Osteoblast (primary cell): ENCODE data around the gene FXYD6. TPM values are rescaled to one million over a fixed set of nuclear protein-coding genes. Genes with fewer than 3 reads are reported as not detected.

Experiments used
- DNase-seq: peaks from one replicate; pipeline ENCODE4 v3.0.0; 2011; ENCODE audit warnings: low spot score, mixed read lengths; ENCODE audit not compliant: insufficient read length; ENCODE audit errors: missing footprints
- H2AFZ ChIP-seq: 2 replicates; pipeline ENCODE4 v1.6.0; 2011; ENCODE audit warnings: mild to moderate bottlenecking, low read length
- H3K27ac ChIP-seq: 2 replicates; pipeline ENCODE4 v1.5.1; 2011; ENCODE audit warnings: mild to moderate bottlenecking, low read depth, low read length, moderate library complexity
- H3K27me3 ChIP-seq: 2 replicates; pipeline ENCODE4 v1.6.0; 2012; ENCODE audit warnings: mild to moderate bottlenecking, control low read depth, inconsistent platforms, low read length, moderate library complexity; ENCODE audit not compliant: insufficient read depth
- H3K36me3 ChIP-seq: 2 replicates; pipeline ENCODE4 v1.5.1; 2011; ENCODE audit warnings: mild to moderate bottlenecking, low read length, control low read depth, moderate library complexity; ENCODE audit not compliant: insufficient read depth
- H3K4me1 ChIP-seq: 2 replicates; pipeline ENCODE4 v1.5.1; 2011; ENCODE audit warnings: mild to moderate bottlenecking, low read length, control low read depth, moderate library complexity; ENCODE audit not compliant: insufficient read depth
- H3K4me2 ChIP-seq: 2 replicates; pipeline ENCODE4 v1.6.0; 2011; ENCODE audit warnings: mild to moderate bottlenecking, low read length; ENCODE audit not compliant: insufficient read depth
- H3K4me3 ChIP-seq: fragments of 200-600 bp; sonication (generic); 3 replicates; pipeline ENCODE4 v1.5.1; 2012; ENCODE audit warnings: mild to moderate bottlenecking, low read length, inconsistent platforms; ENCODE audit not compliant: insufficient read depth
- H3K79me2 ChIP-seq: 2 replicates; pipeline ENCODE4 v1.6.0; 2012; ENCODE audit warnings: mild to moderate bottlenecking, low read length, control low read depth, inconsistent platforms; ENCODE audit not compliant: insufficient read depth
- H3K9me3 ChIP-seq: 2 replicates; pipeline ENCODE4 v1.5.1; 2011; ENCODE audit warnings: low read depth, low read length, control low read depth
- H4K20me1 ChIP-seq: 2 replicates; pipeline ENCODE4 v1.6.0; 2012; ENCODE audit warnings: mild to moderate bottlenecking, low read length, control low read depth; ENCODE audit not compliant: insufficient read depth
- CTCF ChIP-seq: IDR thresholded peaks from 2 replicates; pipeline ENCODE4 v1.5.1; 2011; ENCODE audit warnings: mild to moderate bottlenecking, low read depth, low read length, moderate library complexity; ENCODE audit errors: extremely low read depth
- total RNA-seq: library from RNA; depleted of rRNA; stranded (reverse); fragments of >200 nt; gene quantifications from 2 replicates; pipeline ENCODE4 v1.2.3, GENCODE V29; 2012

The FXYD6 gene
- total RNA-seq, 1 donor: not detected

- H3K79me2 ChIP-seq: no peaks in the 10 kb centered on the region
- DNase-seq: no peak
- H3K36me3 ChIP-seq: no peaks in the 10 kb centered on the region
- no peaks in the 10 kb centered on the region for H4K20me1 ChIP-seq
- no peaks in the 10 kb centered on the region for H3K9me3 ChIP-seq
- no peak overlapping the region for H3K27ac ChIP-seq
- no peak overlapping the region for H3K4me2 ChIP-seq
- no peaks in the 10 kb centered on the region for H3K4me1 ChIP-seq
- H3K4me3 ChIP-seq: no peak overlapping the region
- TF ChIP-seq CTCF: no peak
- peaks cover 37% of the 10 kb centered on the region for H3K27me3 ChIP-seq
- no peak overlapping the region for H2AFZ ChIP-seq
Observed at GRCh38 chr11:117803896-117804295, 72.6 kb downstream of the FXYD6 start.

- H3K36me3 ChIP-seq: no peaks in the 10 kb centered on the region
- DNase-seq: no peak
- no peak overlapping the region for H2AFZ ChIP-seq
- no peaks in the 10 kb centered on the region for H4K20me1 ChIP-seq
- no peaks in the 10 kb centered on the region for H3K9me3 ChIP-seq
- no peak overlapping the region for H3K4me2 ChIP-seq
- H3K27me3 ChIP-seq: peaks cover 64% of the 10 kb centered on the region
- H3K79me2 ChIP-seq: no peaks in the 10 kb centered on the region
- H3K4me3 ChIP-seq: no peak overlapping the region
- TF ChIP-seq CTCF: no peak
- no peaks in the 10 kb centered on the region for H3K4me1 ChIP-seq
- H3K27ac ChIP-seq: no peak overlapping the region
Observed at GRCh38 chr11:117799634-117800033, 76.8 kb downstream of the FXYD6 start.

GRCh38 chr11:117796872-117797529, 79.5 kb downstream of the FXYD6 start, which contains the start of gene DSCAML1:
Gene DSCAML1, minus strand, starts transcription at chr11:117797216. Its CDS starts 137 bp downstream, at chr11:117797079.
- H2AFZ ChIP-seq: no peak within 1 kb of the TSS
- DNase-seq: peak; percentile 88
- peaks cover 60% of the 10 kb centered on the region for H3K27me3 ChIP-seq

More at GRCh38 chr11:117796872-117797529, 79.5 kb downstream of the FXYD6 start, which contains the start of gene DSCAML1:
- Histone ChIP-seq H3K36me3 (no peaks in the 10 kb centered on the region), H3K4me2 (no peak within 1 kb of the TSS), H4K20me1 (no peaks in the 10 kb centered on the region), H3K79me2 (no peaks in the 10 kb centered on the region), H3K4me1 (no peaks in the 10 kb centered on the region), H3K4me3 (no peak within 1 kb of the TSS), H3K9me3 (no peaks in the 10 kb centered on the region), H3K27ac (no peak within 1 kb of the TSS)
- TF ChIP-seq CTCF: no peak
